GM13977 (cell line): ENCODE results near the gene KLHL17.

Experiments used
- DNase-seq: peaks from one replicate; pipeline ENCODE4 v3.0.0; 2012; ENCODE audit warnings: low spot score
- in situ Hi-C: fragments of 300-500 bp; cut with MboI; formaldehyde crosslinking; loops from one replicate; pipeline ENCODE4 v1.12.0; 2022; ENCODE audit warnings: low sequenced_read_pairs, low pct_unique_long_range_greater_than_20kb, mixed read lengths, inconsistent platforms; ENCODE audit not compliant: unreplicated experiment
- TF ChIP-seq, protein P1 (sequence below): IDR thresholded peaks from 2 replicates; pipeline ENCODE4 v1.5.1; 2012; ENCODE audit warnings: mild to moderate bottlenecking, control low read depth; ENCODE audit not compliant: insufficient read depth; ENCODE audit errors: extremely low read depth, missing control alignments

Gene KLHL17

GRCh38 chr1:952603-953002 lies 7.8 kb upstream of the KLHL17 start:
- in situ Hi-C loops: no loop called here
- no peak for DNase-seq
- TF ChIP-seq, protein P1, sequence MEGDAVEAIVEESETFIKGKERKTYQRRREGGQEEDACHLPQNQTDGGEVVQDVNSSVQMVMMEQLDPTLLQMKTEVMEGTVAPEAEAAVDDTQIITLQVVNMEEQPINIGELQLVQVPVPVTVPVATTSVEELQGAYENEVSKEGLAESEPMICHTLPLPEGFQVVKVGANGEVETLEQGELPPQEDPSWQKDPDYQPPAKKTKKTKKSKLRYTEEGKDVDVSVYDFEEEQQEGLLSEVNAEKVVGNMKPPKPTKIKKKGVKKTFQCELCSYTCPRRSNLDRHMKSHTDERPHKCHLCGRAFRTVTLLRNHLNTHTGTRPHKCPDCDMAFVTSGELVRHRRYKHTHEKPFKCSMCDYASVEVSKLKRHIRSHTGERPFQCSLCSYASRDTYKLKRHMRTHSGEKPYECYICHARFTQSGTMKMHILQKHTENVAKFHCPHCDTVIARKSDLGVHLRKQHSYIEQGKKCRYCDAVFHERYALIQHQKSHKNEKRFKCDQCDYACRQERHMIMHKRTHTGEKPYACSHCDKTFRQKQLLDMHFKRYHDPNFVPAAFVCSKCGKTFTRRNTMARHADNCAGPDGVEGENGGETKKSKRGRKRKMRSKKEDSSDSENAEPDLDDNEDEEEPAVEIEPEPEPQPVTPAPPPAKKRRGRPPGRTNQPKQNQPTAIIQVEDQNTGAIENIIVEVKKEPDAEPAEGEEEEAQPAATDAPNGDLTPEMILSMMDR: no peak

GRCh38 chr1:953524-954320 lies 6.7 kb upstream of the KLHL17 start:
- DNase-seq: no peak
- TF ChIP-seq, protein P1: no peak
- in situ Hi-C loops: no loop called here

DNA sequence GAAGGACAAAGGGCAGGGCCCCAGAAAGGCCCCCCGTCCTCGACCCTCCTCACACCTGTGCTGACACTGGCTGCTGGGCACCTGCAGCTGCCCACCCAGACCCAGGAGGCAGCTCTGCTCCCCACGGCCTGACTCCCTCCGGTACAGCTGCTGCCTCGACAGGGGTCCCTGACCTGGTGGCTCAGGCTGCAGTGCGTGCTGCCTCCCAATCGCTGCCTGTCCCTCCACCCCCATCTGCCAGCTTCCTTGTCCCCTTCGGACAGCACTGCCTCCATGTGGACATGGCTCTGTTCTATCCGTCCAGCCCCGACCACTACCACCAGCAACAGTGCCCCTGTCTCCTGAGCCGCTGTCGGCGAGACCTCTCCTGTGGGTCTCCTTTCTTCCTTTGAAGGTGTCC lies 5.5 kb upstream of the KLHL17 start:
- TF ChIP-seq, protein P1: no peak
- DNase-seq: no peak
- in situ Hi-C loops: no loop called here

GRCh38 chr1:955474-955873 lies 4.9 kb upstream of the KLHL17 start:
- in situ Hi-C loops: no loop called here
- TF ChIP-seq, protein P1: no peak
- DNase-seq: no peak

GRCh38 chr1:956636-957035 lies 3.7 kb upstream of the KLHL17 start:
- DNase-seq: no peak
- in situ Hi-C loops: no loop called here
- TF ChIP-seq, protein P1: no peak

- DNase-seq: peak; percentile 98
- in situ Hi-C loops: no loop called here
- TF ChIP-seq, protein P1: no peak
These were observed 1.3 kb upstream of the KLHL17 start, which contains the start of gene NOC2L for GRCh38 chr1:958823-959730. TSS of gene NOC2L (minus strand) at chr1:959256. CDS start at chr1:959240, 16 bp downstream.
